Chondrocyte (in vitro differentiated cells): ENCODE data around the gene SLCO3A1. TPM values are rescaled to one million over a fixed set of nuclear protein-coding genes. Genes with fewer than 3 reads are reported as not detected.

Experiments used
- DNase-seq: peaks from one replicate; pipeline ENCODE4 v3.0.0; 2021; ENCODE audit warnings: mixed read lengths, low spot score
- H3K27ac Mint-ChIP-seq: one replicate; pipeline ENCODE4 v1.8.0; 2021; ENCODE audit warnings: mild to moderate bottlenecking, moderate library complexity, mixed read lengths; ENCODE audit not compliant: unreplicated experiment
- H3K27me3 Mint-ChIP-seq: 2 replicates; pipeline ENCODE4 v1.8.0; 2021; ENCODE audit warnings: low read depth, mixed read lengths
- H3K36me3 Mint-ChIP-seq: 2 replicates; pipeline ENCODE4 v1.8.0; 2021; ENCODE audit warnings: low read depth, mixed read lengths
- H3K4me1 Mint-ChIP-seq: 2 replicates; pipeline ENCODE4 v1.8.0; 2021; ENCODE audit warnings: low read depth, mild to moderate bottlenecking, mixed read lengths
- H3K4me3 Mint-ChIP-seq: one replicate; pipeline ENCODE4 v1.8.0; 2021; ENCODE audit warnings: mild to moderate bottlenecking, moderate library complexity, mixed read lengths; ENCODE audit not compliant: unreplicated experiment
- H3K9me3 Mint-ChIP-seq: 2 replicates; pipeline ENCODE4 v1.8.0; 2021; ENCODE audit warnings: low read depth, mixed read lengths
- CTCF ChIP-seq: fragments of 200-600 bp; sonication (generic); IDR thresholded peaks from 2 replicates; pipeline ENCODE4 v1.5.0; 2021; ENCODE audit warnings: antibody characterized with exemption, mild to moderate bottlenecking, moderate library complexity
- long read RNA-seq: library from polyadenylated mRNA; stranded (forward); transcript quantifications from one replicate; pipeline ENCODE4 v2.0.0, GENCODE V29; 2021
- total RNA-seq: library from RNA; stranded (reverse); gene quantifications from 3 replicates; pipeline ENCODE4 v1.2.1, GENCODE V29; 2021

The SLCO3A1 gene
- 2.2 to 3.7 TPM (median 2.8 TPM) in 3 replicates for total RNA-seq
- long read RNA-seq, full-length matches to known transcripts = 6 of 7 reads
- long read RNA-seq, partial matches to known transcripts = 1 of 7 reads
- long read RNA-seq, other reads (novel, unspliced or antisense) = 0 of 7 reads

GRCh38 chr15:91853511-91853947, at the start of gene SLCO3A1:
Gene SLCO3A1, plus strand, starts transcription at chr15:91853708.
- DNase-seq = no peak
- Mint-ChIP-seq H3K27me3 (peaks cover 12% of the 10 kb centered on the region), H3K9me3 (no peaks in the 10 kb centered on the region), H3K27ac (no peak within 1 kb of the TSS), H3K4me1 (peaks cover 8% of the 10 kb centered on the region), H3K4me3 (peak within 1 kb of the TSS; percentile 77), H3K36me3 (no peaks in the 10 kb centered on the region)
- no peak for TF ChIP-seq CTCF

DNA sequence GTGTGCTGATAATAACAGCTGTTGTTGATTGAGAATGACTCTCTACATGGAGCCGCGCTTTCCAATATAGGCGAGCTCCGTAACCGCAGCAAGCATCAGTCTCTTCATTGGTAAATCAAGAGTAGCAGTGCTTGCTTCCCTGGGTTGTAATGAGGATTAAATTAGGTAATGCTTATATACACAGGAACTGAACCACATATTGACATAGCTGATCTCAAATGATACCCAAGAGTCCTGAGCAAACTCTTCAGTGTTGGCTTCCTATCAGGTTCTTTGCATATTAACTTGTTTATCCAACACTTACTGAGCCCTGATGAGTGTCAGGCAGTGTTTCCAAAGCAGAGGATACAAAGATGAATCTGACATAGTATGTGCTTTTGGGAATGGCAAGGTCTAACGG, 46.4 kb upstream of the SLCO3A1 start:
- Mint-ChIP-seq H3K36me3 (no peaks in the 10 kb centered on the region), H3K4me3 (no peak overlapping the region)

GRCh38 chr15:91813924-91814323, 39.6 kb upstream of the SLCO3A1 start:
- no peak overlapping the region for H3K27ac Mint-ChIP-seq
- no peak for TF ChIP-seq CTCF
- H3K27me3 Mint-ChIP-seq = no peaks in the 10 kb centered on the region
- H3K4me3 Mint-ChIP-seq = no peak overlapping the region
- peaks cover 37% of the 10 kb centered on the region for H3K9me3 Mint-ChIP-seq
- DNase-seq = no peak
- H3K4me1 Mint-ChIP-seq = no peaks in the 10 kb centered on the region
- peaks cover 1% of the 10 kb centered on the region for H3K36me3 Mint-ChIP-seq

More for the DNA sequence above, 46.4 kb upstream of the SLCO3A1 start:
- TF ChIP-seq CTCF = no peak
- Mint-ChIP-seq H3K9me3 (peaks cover 3% of the 10 kb centered on the region), H3K27me3 (peaks cover 3% of the 10 kb centered on the region), H3K4me1 (no peaks in the 10 kb centered on the region), H3K27ac (no peak overlapping the region)
- no peak for DNase-seq

GRCh38 chr15:91816942-91817341, 36.6 kb upstream of the SLCO3A1 start:
- no peak for TF ChIP-seq CTCF
- H3K36me3 Mint-ChIP-seq = peaks cover 1% of the 10 kb centered on the region
- H3K9me3 Mint-ChIP-seq = peaks cover 37% of the 10 kb centered on the region

GRCh38 chr15:91821458-91821857, 32.0 kb upstream of the SLCO3A1 start:
- Mint-ChIP-seq H3K4me1 (no peaks in the 10 kb centered on the region), H3K27me3 (peaks cover 2% of the 10 kb centered on the region), H3K36me3 (no peaks in the 10 kb centered on the region), H3K27ac (no peak overlapping the region), H3K9me3 (peaks cover 12% of the 10 kb centered on the region), H3K4me3 (no peak overlapping the region)
- TF ChIP-seq CTCF = no peak
- no peak for DNase-seq

More at GRCh38 chr15:91816942-91817341, 36.6 kb upstream of the SLCO3A1 start:
- H3K4me1 Mint-ChIP-seq = no peaks in the 10 kb centered on the region
- H3K4me3 Mint-ChIP-seq = no peak overlapping the region
- H3K27ac Mint-ChIP-seq = no peak overlapping the region
- H3K27me3 Mint-ChIP-seq = no peaks in the 10 kb centered on the region
- no peak for DNase-seq
